Hematopoietic multipotent progenitor cell treated with erythropoietin and hydrocortisone succinate and interleukin-3 and kit ligand, for 17 days (in vitro differentiated cells): Measurements from ENCODE around the gene BCDIN3D.

Source experiments
- DNase-seq: peaks from one replicate; pipeline ENCODE4 v3.0.0-alpha.2; 2015; ENCODE audit warnings: low spot score

Gene BCDIN3D

GRCh38 chr12:49819786-49820185, 23.1 kb downstream of the BCDIN3D start:
- DNase-seq, result no peak

DNA sequence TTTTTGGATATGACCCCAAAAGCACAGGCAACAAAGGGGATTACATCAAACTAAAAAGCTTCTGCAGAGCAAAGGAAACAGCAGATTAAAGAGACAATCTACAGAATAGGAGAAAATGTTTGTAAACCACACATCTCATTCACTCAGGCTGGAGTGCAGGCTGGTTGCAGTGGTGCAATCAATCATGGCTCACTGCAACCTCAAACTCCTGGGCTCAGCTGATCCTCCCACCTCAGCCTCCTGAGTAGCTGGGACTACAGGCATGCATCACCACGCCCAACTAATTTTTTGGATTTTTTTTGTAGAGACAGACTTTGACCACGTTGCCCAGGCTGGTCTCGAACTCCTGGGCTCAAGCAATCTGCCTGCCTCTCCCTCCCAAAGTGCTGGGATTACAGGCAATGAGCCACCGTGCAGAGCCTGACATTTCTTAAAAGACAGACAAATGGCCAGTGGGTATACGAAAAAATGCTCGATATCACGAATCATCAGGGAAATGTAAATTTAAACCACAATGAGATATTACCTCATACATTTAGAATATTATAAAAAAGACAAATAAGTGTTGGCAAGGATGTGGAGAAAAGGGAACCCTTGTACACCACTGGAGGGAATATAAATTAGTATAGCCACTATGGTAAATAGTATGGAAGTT, 24.5 kb downstream of the BCDIN3D start:
- no peak for DNase-seq

DNA sequence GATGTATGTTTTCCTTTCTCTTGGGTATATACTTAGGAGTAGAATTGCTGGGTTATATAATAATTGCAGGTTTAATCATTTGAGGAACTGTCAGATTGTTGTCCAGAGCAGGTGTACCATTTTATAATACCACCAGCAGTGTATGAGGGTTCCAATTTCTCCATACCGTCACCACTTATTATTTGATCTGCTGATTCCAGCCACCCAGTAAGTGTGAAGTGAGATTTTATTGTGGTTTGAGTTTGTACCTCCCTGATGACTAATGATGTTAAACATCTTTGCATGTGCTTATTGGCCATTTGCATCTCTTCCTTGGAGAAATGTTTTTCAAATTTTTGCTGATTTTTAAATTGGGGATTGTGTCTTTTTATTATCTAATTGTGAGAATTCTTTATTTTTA, 29.8 kb downstream of the BCDIN3D start:
- DNase-seq, result no peak

DNA sequence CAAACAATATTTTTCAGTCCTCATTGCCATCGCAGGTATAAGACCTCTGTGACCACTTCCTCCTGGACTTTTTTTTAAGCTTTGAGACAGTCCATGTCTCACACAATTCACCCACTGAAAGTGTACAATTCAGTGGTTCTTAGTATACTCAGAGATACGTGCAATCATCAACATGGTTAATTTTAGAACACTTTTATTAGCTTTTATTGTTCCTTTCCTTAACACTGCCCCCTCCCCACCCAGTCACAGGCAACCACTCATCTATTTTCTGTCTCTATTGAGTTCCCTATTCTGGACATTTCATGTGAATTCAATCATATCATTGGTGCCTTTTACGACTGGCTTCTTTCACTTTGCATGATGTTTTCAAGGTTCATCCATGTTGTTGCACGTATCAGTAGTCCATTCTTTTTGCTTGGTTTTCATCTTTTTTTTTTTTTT, 30.9 kb downstream of the BCDIN3D start:
- DNase-seq, result no peak

DNA sequence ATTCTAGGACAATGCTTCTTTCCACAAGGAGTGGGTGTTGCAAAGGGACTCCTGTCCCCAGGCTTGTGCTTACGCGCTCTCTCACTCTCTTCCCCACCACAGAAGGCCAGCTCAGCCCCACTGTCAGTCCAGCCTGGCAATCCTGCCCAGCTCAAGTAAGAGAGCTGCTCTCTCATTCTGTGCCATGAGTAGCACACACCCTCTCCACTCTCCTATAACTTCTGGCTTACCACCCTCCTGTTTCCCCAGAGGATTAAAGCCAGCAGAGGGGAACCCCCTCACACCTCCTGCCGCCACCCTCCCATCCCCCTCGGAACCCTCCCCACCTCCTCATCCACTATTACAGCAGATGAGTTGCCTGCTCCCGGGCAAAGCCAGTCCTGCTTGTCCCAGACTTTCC, 31.8 kb downstream of the BCDIN3D start:
- DNase-seq, result no peak

DNA sequence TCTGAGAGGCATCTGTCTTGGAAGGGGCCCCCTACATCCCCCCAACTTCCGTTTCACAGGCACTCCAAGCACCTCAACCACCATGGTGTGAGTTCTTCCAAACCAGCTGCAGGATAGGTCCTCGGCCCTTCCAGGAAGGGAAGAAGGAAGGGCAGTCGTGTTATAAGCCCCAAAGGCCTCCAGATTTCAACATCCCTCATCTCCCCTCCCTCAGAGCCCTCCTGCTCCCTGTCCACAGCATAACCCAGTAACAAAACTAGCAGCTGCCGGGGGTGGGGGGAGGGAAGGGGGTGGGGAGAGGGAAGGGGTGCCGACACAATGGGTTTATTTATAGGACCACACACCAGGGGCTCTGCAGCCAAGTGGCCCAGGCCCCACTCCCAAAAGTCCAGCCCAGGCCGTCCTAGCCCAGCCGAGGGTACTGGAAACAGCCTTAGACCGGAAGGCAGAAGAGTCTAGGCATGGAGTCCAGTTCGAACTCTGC, 33.0 kb downstream of the BCDIN3D start:
- no peak for DNase-seq

DNA sequence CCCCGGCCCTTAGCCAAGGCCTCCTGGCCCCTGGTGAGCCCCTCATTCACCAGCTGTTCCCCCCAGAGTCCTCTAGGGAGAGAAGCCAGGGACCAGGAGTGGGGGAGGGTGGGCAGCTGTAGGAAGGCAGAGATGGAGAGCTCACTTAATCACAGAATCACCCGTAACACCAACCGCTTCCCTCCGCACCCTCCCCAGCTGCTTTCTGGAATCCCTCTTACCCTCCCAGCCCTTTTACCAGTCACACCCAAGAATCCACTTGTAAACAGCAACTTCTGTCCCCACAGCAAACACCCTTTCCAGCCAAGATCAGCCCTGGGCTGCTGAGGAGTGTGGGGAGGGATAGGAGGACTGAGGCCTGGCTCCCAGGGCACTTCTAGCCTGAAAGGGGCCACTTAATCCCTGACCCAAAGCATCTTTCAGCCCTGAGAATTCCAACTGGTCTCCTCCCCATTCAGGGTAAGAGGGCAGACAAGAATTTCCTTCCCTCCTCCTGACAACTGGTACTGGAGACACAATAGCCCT, 33.5 kb downstream of the BCDIN3D start:
- DNase-seq, result no peak

- DNase-seq, result no peak
These were observed 34.1 kb downstream of the BCDIN3D start for GRCh38 chr12:49808686-49809380.

- no peak for DNase-seq
These were observed 34.8 kb downstream of the BCDIN3D start for GRCh38 chr12:49807991-49808580.

DNA sequence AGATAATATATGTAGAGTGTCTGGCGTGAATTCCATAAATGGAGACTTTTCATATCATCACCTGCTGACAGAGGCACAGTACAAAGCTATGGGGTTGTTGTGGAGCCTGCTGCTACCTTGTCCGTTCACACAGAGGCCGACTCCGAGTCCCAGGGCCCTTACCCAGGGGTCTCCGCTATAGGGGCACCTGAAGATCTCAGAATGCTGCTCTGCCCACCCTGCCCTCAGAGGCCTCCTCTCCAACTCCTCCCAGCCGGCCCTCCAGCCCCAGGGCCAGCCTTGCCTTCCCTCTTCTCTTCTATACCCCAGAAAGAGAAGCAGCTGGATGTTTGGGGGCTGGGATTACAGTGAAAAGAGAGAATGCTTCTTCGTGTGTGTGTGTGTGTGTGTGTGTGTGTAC, 36.0 kb downstream of the BCDIN3D start:
- no peak for DNase-seq

- DNase-seq, result no peak
These were observed 36.5 kb downstream of the BCDIN3D start for GRCh38 chr12:49806321-49806813.

DNA sequence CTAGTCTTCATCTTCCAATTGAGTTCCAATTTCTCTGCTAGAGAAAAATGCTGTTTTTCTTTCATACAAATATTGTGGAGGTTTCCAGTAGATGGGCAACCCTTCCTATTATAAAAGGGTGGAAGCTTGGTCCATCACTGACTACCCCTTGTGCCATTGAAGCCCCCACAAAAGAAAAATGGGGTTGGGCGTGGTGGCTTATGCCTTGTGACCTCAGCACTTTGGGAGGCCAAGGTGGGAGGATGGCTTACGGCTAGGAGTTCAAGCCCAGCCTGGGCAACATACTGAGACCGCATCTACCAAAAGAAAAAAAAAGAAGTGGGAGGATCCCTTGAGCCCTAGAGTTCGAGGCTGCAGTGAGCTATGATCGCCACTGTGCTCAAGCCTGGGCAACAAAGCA, 37.5 kb downstream of the BCDIN3D start:
- no peak for DNase-seq

- no peak for DNase-seq
These were observed 38.1 kb downstream of the BCDIN3D start for GRCh38 chr12:49804821-49805220.

DNA sequence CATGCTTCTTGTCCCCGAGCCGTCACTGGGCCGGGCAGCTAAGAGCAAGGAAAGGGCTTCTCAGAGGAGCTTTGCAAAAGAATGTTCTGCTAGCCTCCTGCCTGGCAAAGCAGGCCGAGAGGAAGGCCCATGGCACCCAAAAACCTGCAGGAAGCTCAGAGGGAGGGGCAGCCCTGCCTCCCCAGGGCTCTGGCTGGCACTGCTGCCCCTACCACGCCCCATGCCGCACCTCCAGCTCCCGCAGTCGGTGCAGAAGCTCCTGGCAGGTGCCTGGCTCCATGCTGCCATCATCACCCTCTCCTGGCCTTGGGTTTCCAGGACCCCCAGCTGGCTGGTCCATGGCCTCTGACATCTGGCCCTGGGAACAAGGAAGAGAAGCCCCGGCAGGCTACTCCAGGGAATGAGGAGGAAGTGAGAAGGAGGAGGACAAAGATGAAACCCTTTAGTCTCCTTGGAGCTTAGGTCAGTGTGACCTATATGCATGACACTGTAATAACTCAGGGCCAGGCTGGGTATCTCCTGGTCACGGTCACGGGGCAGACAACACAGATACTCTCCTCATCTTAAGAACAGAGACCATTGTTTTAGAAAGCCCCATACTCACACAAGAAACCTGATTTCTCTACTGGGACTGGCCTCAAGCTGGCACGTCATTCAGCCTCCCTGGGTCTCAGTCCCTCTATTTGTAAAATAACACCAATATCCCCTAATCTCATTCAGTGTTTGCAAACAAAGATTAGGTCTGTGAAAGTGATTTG, 39.0 kb downstream of the BCDIN3D start:
- DNase-seq, result no peak

DNA sequence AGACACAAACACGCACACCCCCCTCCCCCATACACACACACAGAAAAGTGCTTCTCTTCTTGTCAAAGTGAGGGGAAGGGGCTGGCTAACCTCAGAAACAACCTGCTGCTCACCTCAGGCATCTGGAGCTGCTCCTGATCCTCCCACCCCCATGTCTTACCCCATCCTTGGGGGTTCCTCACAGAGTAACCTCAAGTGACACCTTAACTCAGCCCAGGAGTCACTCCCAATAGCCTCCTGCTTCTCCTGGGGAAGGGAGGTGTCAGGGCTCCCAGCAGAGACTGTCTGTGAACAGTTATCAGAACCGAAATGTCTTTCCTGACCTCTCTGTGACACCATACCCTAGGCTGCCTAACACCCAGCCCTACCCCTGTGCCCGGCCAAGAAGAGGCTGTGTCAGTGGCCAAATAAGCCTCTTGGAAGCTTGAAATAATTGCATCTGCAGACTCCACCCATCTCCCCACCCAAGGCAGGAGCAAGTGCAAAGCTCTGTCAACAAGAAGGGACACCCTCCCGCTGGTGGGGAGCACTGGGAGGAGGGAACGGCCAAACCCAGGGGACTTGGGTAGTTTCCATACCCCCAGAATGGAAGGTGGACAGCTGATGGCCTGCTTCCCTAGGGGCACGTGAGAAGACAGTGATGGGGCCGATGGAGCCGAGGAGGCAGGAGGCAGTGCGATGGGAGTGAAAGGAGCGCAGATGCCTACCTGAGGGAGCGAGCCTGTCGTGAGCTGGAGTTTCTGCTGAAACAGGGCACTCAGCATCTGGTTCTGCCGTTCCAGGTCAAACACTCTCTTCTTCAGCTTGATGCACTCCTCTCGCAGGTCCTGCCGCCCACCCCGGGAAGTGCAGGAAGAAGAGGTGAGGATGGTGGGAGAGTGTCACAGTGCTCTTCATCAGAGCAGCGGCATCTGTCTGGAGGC, 41.5 kb downstream of the BCDIN3D start:
- DNase-seq, result no peak

- no peak for DNase-seq
These were observed 42.3 kb downstream of the BCDIN3D start for GRCh38 chr12:49800421-49801140.

DNA sequence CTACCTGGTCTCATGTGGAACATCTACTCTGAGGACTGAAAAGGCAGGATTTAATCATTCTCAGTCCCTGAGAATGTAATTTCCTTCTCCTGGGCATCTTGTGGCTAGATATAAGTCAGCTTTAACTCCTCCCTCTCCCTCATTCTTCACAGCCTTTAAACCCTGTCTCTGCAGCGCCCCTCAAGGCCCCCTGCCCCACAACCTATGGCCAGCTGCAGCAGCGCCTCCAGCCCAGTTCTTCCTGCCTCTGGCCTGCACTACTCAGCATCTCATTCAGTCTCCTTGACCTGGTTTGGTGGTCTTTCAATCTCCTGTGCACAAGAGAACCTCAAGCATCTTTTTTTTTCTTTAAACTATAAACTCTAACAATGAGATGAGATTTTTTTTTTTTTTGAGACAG, 44.0 kb downstream of the BCDIN3D start:
- DNase-seq, result no peak

- no peak for DNase-seq
These were observed 44.7 kb downstream of the BCDIN3D start for GRCh38 chr12:49798248-49798647.

DNA sequence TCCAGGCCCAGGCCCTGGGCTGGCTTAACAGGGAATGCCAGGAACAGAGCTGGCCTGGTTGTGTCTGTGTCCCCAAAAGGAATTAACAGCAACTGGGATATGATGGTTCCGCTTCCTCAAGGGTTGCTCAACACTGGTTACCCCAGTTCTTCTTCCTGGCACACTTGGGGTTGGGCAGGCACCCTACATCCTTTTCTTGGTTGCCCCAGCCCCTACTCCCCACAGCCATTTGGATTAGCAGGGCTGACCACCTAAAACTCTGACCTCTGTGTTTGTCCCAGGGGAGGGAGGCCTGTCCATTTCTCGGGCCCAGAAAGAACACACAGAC, 45.5 kb downstream of the BCDIN3D start:
- no peak for DNase-seq

DNA sequence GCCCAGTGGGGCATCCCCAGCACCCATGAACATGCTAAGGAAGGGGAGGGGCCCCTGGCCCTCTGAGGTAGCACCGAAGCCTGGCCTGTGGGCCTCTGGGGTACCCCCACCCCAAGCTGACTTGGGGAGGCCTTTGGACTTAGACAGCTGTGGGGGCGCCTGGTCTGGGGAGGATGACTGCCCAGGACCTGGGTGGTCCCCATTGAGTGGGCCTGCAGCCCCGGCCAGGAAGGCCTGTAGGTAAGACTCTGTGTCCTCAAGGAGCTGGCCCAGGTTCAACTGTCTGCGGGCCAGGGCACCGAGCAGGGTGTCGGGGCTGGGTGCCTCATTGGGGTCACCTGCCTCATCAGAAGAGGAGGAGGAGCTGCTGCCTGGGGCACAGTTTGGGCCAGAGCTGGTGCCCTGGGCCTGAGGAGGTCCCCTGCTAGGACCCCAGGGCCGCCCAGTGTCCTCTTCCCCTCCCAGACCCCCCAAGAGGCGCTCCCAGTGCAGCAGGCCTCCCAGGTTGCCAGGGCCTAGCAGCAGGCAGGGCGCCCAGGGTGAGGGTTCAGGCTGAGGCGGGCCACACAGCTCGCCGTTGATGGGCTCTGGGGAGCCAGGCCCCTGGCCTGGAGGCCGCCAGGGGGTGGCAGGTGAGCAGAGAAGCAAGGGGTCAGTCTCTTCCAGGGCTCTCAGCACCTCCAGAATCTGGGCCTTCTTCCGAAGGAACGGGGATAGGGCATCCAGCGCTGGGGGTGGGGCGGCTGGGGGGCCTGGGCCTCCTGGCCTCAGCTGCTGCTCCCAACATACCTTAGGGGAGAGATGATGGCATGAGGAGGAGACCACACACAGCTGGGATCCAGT, 46.1 kb downstream of the BCDIN3D start:
- DNase-seq, result no peak
